Body of pancreas (tissue), 4 donors: Measurements from ENCODE around the gene SLC17A7.

Source experiments
- CTCF ChIP-seq, 7 experiments: fragments of 450-650 bp in 4 of 7; fragments of 200-600 bp in 3 of 7; sonication (generic) in 3 of 7; IDR thresholded peaks; one replicate each; pipeline ENCODE4 v1.5.1; 2016 to 2019; ENCODE audit warnings: antibody characterized with exemption in 7 of 7
- POLR2A ChIP-seq, 3 donors: fragments of 450-650 bp; IDR thresholded peaks; one replicate each; pipeline ENCODE4 v1.6.1; 2016; ENCODE audit warnings: antibody characterized with exemption in 3 of 3, mild to moderate bottlenecking in 2 of 3

DNA sequence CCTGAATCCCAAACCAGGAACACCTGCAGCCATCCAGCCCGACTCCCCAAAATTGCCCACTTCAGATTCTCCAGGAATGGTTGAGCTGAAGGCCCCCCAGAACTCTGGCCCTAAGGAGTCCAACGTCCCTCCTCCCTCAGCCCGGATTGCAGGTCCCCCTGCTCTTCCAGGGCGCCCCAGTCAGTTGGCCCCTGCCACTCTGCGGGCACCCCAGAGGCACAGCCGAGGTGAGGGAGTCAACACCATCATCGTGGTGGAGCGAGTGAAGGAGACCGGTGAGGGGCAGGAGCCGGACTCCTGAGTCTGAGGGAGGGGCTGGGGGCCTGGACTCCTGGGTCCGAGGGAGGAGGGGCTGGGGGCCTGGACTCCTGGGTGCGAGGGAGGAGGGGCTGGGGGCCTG, 14.0 kb downstream of the SLC17A7 start:
- TF ChIP-seq CTCF (IDR thresholded peaks at IDR 0.05) (no peak), POLR2A (IDR thresholded peaks at IDR 0.05) (no peak)
